AG10803 (cell line): ENCODE data around the gene ZNF81.
"Not testable (repeated sequence)": the region's sequence is repeated elsewhere in the genome, so short reads cannot be mapped to it uniquely, and the experiment has no call there.

Experiments
- DNase-seq: peaks from one replicate; pipeline ENCODE4 v3.0.0; 2010; ENCODE audit warnings: low read depth
- H3K4me3 ChIP-seq: 2 replicates; pipeline ENCODE4 v1.5.1; 2011; ENCODE audit warnings: mild to moderate bottlenecking, low read length, control low read depth
- CTCF ChIP-seq: conservative IDR thresholded peaks from 2 replicates; pipeline ENCODE4 v1.5.1; 2011; ENCODE audit warnings: mild to moderate bottlenecking, low read length, control low read depth, inconsistent platforms

The ZNF81 gene

GRCh38 chrX:47898024-47898423 lies 61.3 kb downstream of the ZNF81 start:
- no peak for TF ChIP-seq CTCF

GRCh38 chrX:47900833-47901232 lies 64.1 kb downstream of the ZNF81 start:
- no peak overlapping the region for H3K4me3 ChIP-seq
- no peak for TF ChIP-seq CTCF
- no peak for DNase-seq

More at GRCh38 chrX:47898024-47898423, 61.3 kb downstream of the ZNF81 start:
- DNase-seq: no peak
- no peak overlapping the region for H3K4me3 ChIP-seq

- no peak overlapping the region for H3K4me3 ChIP-seq
- no peak for DNase-seq
- no peak for TF ChIP-seq CTCF
Observed at GRCh38 chrX:47902161-47902560, 65.5 kb downstream of the ZNF81 start.

GRCh38 chrX:47915886-47916493 lies 79.3 kb downstream of the ZNF81 start:
- no peak for TF ChIP-seq CTCF
- DNase-seq: no peak

GRCh38 chrX:47918274-47918673 lies 81.6 kb downstream of the ZNF81 start:
- no peak overlapping the region for H3K4me3 ChIP-seq
- no peak for DNase-seq
- no peak for TF ChIP-seq CTCF

More at GRCh38 chrX:47915886-47916493, 79.3 kb downstream of the ZNF81 start:
- no peak overlapping the region for H3K4me3 ChIP-seq

GRCh38 chrX:47927212-47927611 lies 90.5 kb downstream of the ZNF81 start:
- DNase-seq: no peak
- no peak for TF ChIP-seq CTCF

GRCh38 chrX:47931970-47932369 lies 95.3 kb downstream of the ZNF81 start:
- not testable (repeated sequence) for DNase-seq, H3K4me3 ChIP-seq

More at GRCh38 chrX:47927212-47927611, 90.5 kb downstream of the ZNF81 start:
- H3K4me3 ChIP-seq: no peak overlapping the region
